SK-N-SH (cell line): ENCODE data around the gene TMEM131. TPM values are rescaled to one million over a fixed set of nuclear protein-coding genes. Genes with fewer than 3 reads are reported as not detected.

Experiments
- CTCF ChIA-PET: fragments of 300-600, 350-600 bp; formaldehyde crosslinking; extraction: SDS; loops from one replicate; lab custom pipeline; 2021; lab: Yijun Ruan, JAX
- POLR2A ChIA-PET: fragments of 350-600 bp; sonication (Branson Sonifier 250); formaldehyde crosslinking; extraction: SDS; loops from one replicate; lab custom pipeline; 2020; ENCODE audit warnings: antibody characterized with exemption, inconsistent platforms; lab: Yijun Ruan, JAX
- DNase-seq: peaks from one replicate; pipeline ENCODE4 v3.0.0; 2012
- H2AFZ ChIP-seq: fragments of 200-600 bp; sonication (generic); 2 replicates; pipeline ENCODE4 v1.8.1; 2016; ENCODE audit warnings: antibody characterized with exemption, mild to moderate bottlenecking, low read depth
- H3F3A ChIP-seq: fragments of 200-600 bp; sonication (generic); replicated peaks from 2 replicates; pipeline ENCODE3; 2016; ENCODE audit warnings: antibody characterized with exemption, mild to moderate bottlenecking; ENCODE audit not compliant: insufficient read depth
- H3K27ac ChIP-seq, 2 experiments: fragments of 200-500 bp in 1 of 2; fragments of 200-600 bp in 1 of 2; sonication (Bioruptor generic) in 1 of 2; sonication (generic), shearing (Covaris generic) in 1 of 2; 2 replicates each; pipeline versions ENCODE4 v1.5.1 to v1.6.1; 2014 to 2016; ENCODE audit warnings: low read depth in 2 of 2, inconsistent platforms in 1 of 2, low read length in 1 of 2, mild to moderate bottlenecking in 1 of 2, mixed read lengths in 1 of 2
- H3K27me3 ChIP-seq: fragments of 200-600 bp; sonication (generic), shearing (Covaris generic); 2 replicates; pipeline ENCODE4 v1.6.1; 2016; ENCODE audit warnings: mixed run types; ENCODE audit not compliant: insufficient read depth
- H3K36me3 ChIP-seq, 2 experiments: fragments of 200-500 bp in 1 of 2; fragments of 200-600 bp in 1 of 2; sonication (Bioruptor generic) in 1 of 2; sonication (generic) in 1 of 2; replicated peaks in 1 of 2; 2 replicates each; pipeline versions ENCODE3 to v1.5.1; 2014 to 2016; ENCODE audit warnings: low read length in 1 of 2, mild to moderate bottlenecking in 1 of 2; ENCODE audit not compliant: insufficient read depth in 2 of 2, control insufficient read depth in 1 of 2
- H3K4me1 ChIP-seq, 2 experiments: fragments of 200-500 bp in 1 of 2; fragments of 200-600 bp in 1 of 2; sonication (Bioruptor generic) in 1 of 2; sonication (generic), shearing (Covaris generic) in 1 of 2; 2 replicates each; pipeline versions ENCODE4 v1.5.1 to v1.6.1; 2014 to 2016; ENCODE audit warnings: low read depth in 1 of 2, low read length in 1 of 2, mixed run types in 1 of 2; ENCODE audit not compliant: insufficient read depth in 2 of 2, control insufficient read depth in 1 of 2
- H3K4me2 ChIP-seq: fragments of 200-600 bp; sonication (generic), shearing (Covaris generic); 2 replicates; pipeline ENCODE4 v1.6.1; 2017; ENCODE audit warnings: mixed run types
- H3K4me3 ChIP-seq, 2 experiments: fragments of 200-500 bp in 1 of 2; fragments of 200-600 bp in 1 of 2; sonication (Bioruptor generic) in 1 of 2; sonication (generic), shearing (Covaris generic) in 1 of 2; 2 replicates each; pipeline versions ENCODE4 v1.5.1 to v1.8.1; 2014 to 2016; ENCODE audit warnings: low read depth in 2 of 2, inconsistent platforms in 1 of 2, low read length in 1 of 2, mild to moderate bottlenecking in 1 of 2, mixed read lengths in 1 of 2, moderate library complexity in 1 of 2
- H3K79me2 ChIP-seq: fragments of 200-600 bp; sonication (generic); 2 replicates; pipeline ENCODE4 v1.8.1; 2017; ENCODE audit warnings: mild to moderate bottlenecking; ENCODE audit not compliant: insufficient read depth
- H3K9ac ChIP-seq: fragments of 200-600 bp; sonication (generic); 2 replicates; pipeline ENCODE4 v1.6.1; 2017; ENCODE audit warnings: mixed run types
- H3K9me2 ChIP-seq: fragments of 200-600 bp; sonication (generic); 2 replicates; pipeline ENCODE4 v1.6.1; 2017; ENCODE audit warnings: mixed run types
- H3K9me3 ChIP-seq: fragments of 200-600 bp; sonication (generic); 2 replicates; pipeline ENCODE4 v1.6.1; 2017; ENCODE audit warnings: mixed run types, mild to moderate bottlenecking, moderate library complexity
- H4K20me1 ChIP-seq: fragments of 200-600 bp; sonication (generic); 2 replicates; pipeline ENCODE4 v1.6.1; 2017; ENCODE audit warnings: mild to moderate bottlenecking, mixed run types; ENCODE audit not compliant: insufficient read depth
- ELF1 ChIP-seq: IDR thresholded peaks from 2 replicates; pipeline ENCODE4 v1.4.0; 2012
- EP300 ChIP-seq, 2 experiments: IDR thresholded peaks; 2 replicates each; pipeline versions ENCODE4 v1.4.0 to v1.6.1; 2012; ENCODE audit warnings: borderline replicate concordance in 1 of 2, low read depth in 1 of 2, low read length in 1 of 2
- FOSL2 ChIP-seq: IDR thresholded peaks from 2 replicates; pipeline ENCODE4 v1.4.0; 2012; ENCODE audit warnings: low read depth, mild to moderate bottlenecking, moderate library complexity, borderline replicate concordance
- GATA2 ChIP-seq: sonication (generic); formaldehyde crosslinking; IDR thresholded peaks from 2 replicates; pipeline ENCODE4 v1.5.0; 2020; ENCODE audit warnings: mild to moderate bottlenecking, missing genetic modification reagents
- IRF3 ChIP-seq: fragments of 150-350 bp; IDR thresholded peaks from 2 replicates; pipeline ENCODE4 v1.6.1; 2016; ENCODE audit warnings: mild to moderate bottlenecking, low read depth, low read length
- JUND ChIP-seq: IDR thresholded peaks from 2 replicates; pipeline ENCODE4 v1.4.0; 2012
- MAX ChIP-seq: IDR thresholded peaks from 2 replicates; pipeline ENCODE4 v1.4.0; 2012; ENCODE audit warnings: low read depth
- NFIC ChIP-seq: IDR thresholded peaks from 2 replicates; pipeline ENCODE4 v1.4.0; 2012; ENCODE audit warnings: borderline replicate concordance
- POLR2AphosphoS5 ChIP-seq: IDR thresholded peaks from 2 replicates; pipeline ENCODE4 v1.6.1; 2012; ENCODE audit warnings: low read depth, low read length
- RCOR1 ChIP-seq: fragments of 150-350 bp; IDR thresholded peaks from 2 replicates; pipeline ENCODE4 v1.6.1; 2017; ENCODE audit warnings: antibody characterized with exemption, low read length
- REST ChIP-seq: IDR thresholded peaks from 2 replicates; pipeline ENCODE4 v1.6.1; 2012; ENCODE audit warnings: mild to moderate bottlenecking, low read depth, low read length, moderate library complexity
- RXRA ChIP-seq: IDR thresholded peaks from 2 replicates; pipeline ENCODE4 v1.4.0; 2012; ENCODE audit warnings: low read depth, mild to moderate bottlenecking, borderline replicate concordance
- SIN3A ChIP-seq: IDR thresholded peaks from 2 replicates; pipeline ENCODE4 v1.6.1; 2012; ENCODE audit warnings: low read depth, mild to moderate bottlenecking, low read length, moderate library complexity, borderline replicate concordance
- SMC3 ChIP-seq: IDR thresholded peaks from 2 replicates; pipeline ENCODE4 v1.6.1; 2012; ENCODE audit warnings: low read depth, low read length, improper control_type of control experiment
- TAF1 ChIP-seq: IDR thresholded peaks from 2 replicates; pipeline ENCODE4 v1.6.1; 2012; ENCODE audit warnings: low read depth, mild to moderate bottlenecking, low read length, moderate library complexity, borderline replicate concordance
- TCF12 ChIP-seq: IDR thresholded peaks from 2 replicates; pipeline ENCODE4 v1.4.0; 2012
- TEAD4 ChIP-seq: IDR thresholded peaks from 2 replicates; pipeline ENCODE4 v1.4.0; 2012; ENCODE audit warnings: mild to moderate bottlenecking, borderline replicate concordance; ENCODE audit not compliant: insufficient read depth
- YY1 ChIP-seq: IDR thresholded peaks from 2 replicates; pipeline ENCODE4 v1.4.0; 2012; ENCODE audit warnings: low read depth, mild to moderate bottlenecking
- ZBTB33 ChIP-seq: IDR thresholded peaks from 2 replicates; pipeline ENCODE4 v1.4.0; 2012; ENCODE audit warnings: low read depth, borderline replicate concordance
- WGBS: methylation state at CpG from one replicate; pipeline ENCODE4 v1.1.6; 2017; ENCODE audit warnings: low lambda C conversion rate; 5-methylcytosine and 5-hydroxymethylcytosine counted together
- polyA plus RNA-seq, 3 experiments: library from polyadenylated mRNA; depleted of rRNA; stranded (reverse); fragments of >200 nt; gene quantifications; 2 replicates each; pipeline ENCODE4 v1.2.3, GENCODE V29; 2012

Gene TMEM131
- polyA plus RNA-seq, 1 of the 3 experiments (the other 2 are of a cell fraction): 9.1 TPM

GRCh38 chr2:97963079-97963406, 32.7 kb downstream of the TMEM131 start:
- Histone ChIP-seq H3K9me3 (no peaks in the 10 kb centered on the region), H3K9ac (no peak overlapping the region), H3F3A (peaks cover 4% of the 10 kb centered on the region), H3K27ac (no peak overlapping the region), H2AFZ (no peak overlapping the region), H3K4me3 (no peak overlapping the region), H3K27me3 (no peaks in the 10 kb centered on the region), H3K4me2 (no peak overlapping the region), H3K4me1 (peaks cover 0 to 3% of the 10 kb centered on the region in 2 experiments; a peak in 2 of 4 replicates), H3K9me2 (no peaks in the 10 kb centered on the region), H3K79me2 (peaks cover 86% of the 10 kb centered on the region), H3K36me3 (no peaks in the 10 kb centered on the region), H4K20me1 (peaks cover 56% of the 10 kb centered on the region)
- no peak for DNase-seq
- CTCF ChIA-PET: interaction anchor here (2.1 kb wide), 1 partner anchor 9 kb away, joined by 5 read pairs; no protein-coding TSS in a partner anchor
- POLR2A ChIA-PET: no interaction called here
- TF ChIP-seq GATA2 (CRISPR knock-in tag) (no peak), EP300 (IDR thresholded peaks at IDR 0.05; ENCODE audit: borderline replicate concordance in 1 of 2, low read depth in 1 of 2, low read length in 1 of 2) (no peak), SMC3 (no peak), REST (no peak), MAX (no peak), NFIC (no peak), ZBTB33 (no peak), ELF1 (no peak), RXRA (no peak), TEAD4 (no peak), FOSL2 (no peak), YY1 (no peak), RCOR1 (no peak)

GRCh38 chr2:97961534-97961933, 34.2 kb downstream of the TMEM131 start:
- H3K4me1 ChIP-seq: peaks cover 0 to 3% of the 10 kb centered on the region in 2 experiments; a peak in 2 of 4 replicates
- H3K4me2 ChIP-seq: no peak overlapping the region
- ChIA-PET CTCF (interaction anchor here (1.5 kb wide), 1 partner anchor 9 kb away, joined by 4 read pairs; no protein-coding TSS in a partner anchor), POLR2A (no interaction called here)
- H3K79me2 ChIP-seq: peaks cover 84% of the 10 kb centered on the region
- H2AFZ ChIP-seq: no peak overlapping the region
- H3K4me3 ChIP-seq: no peak overlapping the region
- H3K27me3 ChIP-seq: no peaks in the 10 kb centered on the region
- no peaks in the 10 kb centered on the region for H3K36me3 ChIP-seq
- H3K9me3 ChIP-seq: no peaks in the 10 kb centered on the region
- WGBS: 92% methylated on average over 5 of the region's 5 CpGs
- peaks cover 53% of the 10 kb centered on the region for H4K20me1 ChIP-seq
- H3K27ac ChIP-seq: no peak overlapping the region
- H3K9ac ChIP-seq: no peak overlapping the region
- no peak for DNase-seq
- H3K9me2 ChIP-seq: no peaks in the 10 kb centered on the region
- H3F3A ChIP-seq: peaks cover 4% of the 10 kb centered on the region
- TF ChIP-seq GATA2 (CRISPR knock-in tag) (no peak), IRF3 (no peak), POLR2AphosphoS5 (no peak), TCF12 (no peak), ELF1 (no peak), SIN3A (no peak), JUND (no peak), TAF1 (no peak), NFIC (no peak), REST (no peak)
